Body of pancreas (tissue), 4 donors: ENCODE measurements around the gene HBG2.

Experiments used
- POLR2A ChIP-seq, 3 donors: fragments of 450-650 bp; IDR thresholded peaks; one replicate each; pipeline ENCODE4 v1.6.1; 2016; ENCODE audit warnings: antibody characterized with exemption in 3 of 3, mild to moderate bottlenecking in 2 of 3
- TF ChIP-seq, protein P1 (sequence below), 7 experiments: fragments of 450-650 bp in 4 of 7; fragments of 200-600 bp in 3 of 7; sonication (generic) in 3 of 7; IDR thresholded peaks; one replicate each; pipeline ENCODE4 v1.5.1; 2016 to 2019; ENCODE audit warnings: antibody characterized with exemption in 7 of 7

DNA sequence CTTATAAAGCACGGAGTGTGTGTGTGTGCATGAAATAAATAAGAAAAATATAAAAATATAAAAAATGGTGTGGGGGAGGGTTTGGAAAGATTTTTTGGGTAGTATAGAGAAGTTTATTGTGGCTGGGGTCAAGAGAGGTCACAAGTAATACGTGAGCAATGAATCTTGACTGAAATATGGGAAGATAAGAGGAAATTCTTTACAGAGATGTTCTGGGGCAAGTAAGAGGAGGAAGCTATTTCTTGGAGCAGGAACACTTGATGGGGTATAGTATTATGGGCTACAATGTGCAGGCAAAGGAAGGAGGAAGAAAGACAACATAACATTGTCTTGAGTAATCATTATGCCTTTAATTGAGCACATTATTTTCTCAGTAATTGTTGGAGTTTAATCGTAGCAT is 22.4 kb downstream of the HBG2 start:
- TF ChIP-seq, protein P1, sequence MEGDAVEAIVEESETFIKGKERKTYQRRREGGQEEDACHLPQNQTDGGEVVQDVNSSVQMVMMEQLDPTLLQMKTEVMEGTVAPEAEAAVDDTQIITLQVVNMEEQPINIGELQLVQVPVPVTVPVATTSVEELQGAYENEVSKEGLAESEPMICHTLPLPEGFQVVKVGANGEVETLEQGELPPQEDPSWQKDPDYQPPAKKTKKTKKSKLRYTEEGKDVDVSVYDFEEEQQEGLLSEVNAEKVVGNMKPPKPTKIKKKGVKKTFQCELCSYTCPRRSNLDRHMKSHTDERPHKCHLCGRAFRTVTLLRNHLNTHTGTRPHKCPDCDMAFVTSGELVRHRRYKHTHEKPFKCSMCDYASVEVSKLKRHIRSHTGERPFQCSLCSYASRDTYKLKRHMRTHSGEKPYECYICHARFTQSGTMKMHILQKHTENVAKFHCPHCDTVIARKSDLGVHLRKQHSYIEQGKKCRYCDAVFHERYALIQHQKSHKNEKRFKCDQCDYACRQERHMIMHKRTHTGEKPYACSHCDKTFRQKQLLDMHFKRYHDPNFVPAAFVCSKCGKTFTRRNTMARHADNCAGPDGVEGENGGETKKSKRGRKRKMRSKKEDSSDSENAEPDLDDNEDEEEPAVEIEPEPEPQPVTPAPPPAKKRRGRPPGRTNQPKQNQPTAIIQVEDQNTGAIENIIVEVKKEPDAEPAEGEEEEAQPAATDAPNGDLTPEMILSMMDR (IDR thresholded peaks at IDR 0.05): no peak
- no peak for TF ChIP-seq POLR2A (IDR thresholded peaks at IDR 0.05)
